GM19397 (cell line): ENCODE data around the gene BAX.

Experiments used
- ATAC-seq: cut with Tn5 transposase; IDR thresholded peaks from one replicate; pipeline ENCODE4 v1.9.1; 2021; ENCODE audit warnings: mild to moderate bottlenecking, moderate library complexity; ENCODE audit not compliant: unreplicated experiment

Gene BAX

DNA sequence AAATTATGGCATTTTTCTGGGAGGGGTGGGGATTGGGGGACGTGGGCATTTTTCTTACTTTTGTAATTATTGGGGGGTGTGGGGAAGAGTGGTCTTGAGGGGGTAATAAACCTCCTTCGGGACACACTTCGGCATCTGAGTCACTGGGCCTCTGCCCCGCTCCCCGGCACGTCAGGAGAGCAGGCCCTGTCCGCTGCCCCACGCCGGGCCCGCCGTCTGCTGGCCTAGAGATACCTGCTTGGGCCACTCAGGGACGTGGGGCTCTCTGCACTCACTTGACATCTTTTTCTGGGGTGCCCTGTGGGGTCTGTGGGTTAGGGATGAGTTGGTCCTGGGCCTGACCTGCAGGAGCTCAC is 7.0 kb downstream of the BAX start:
- no peak for ATAC-seq

DNA sequence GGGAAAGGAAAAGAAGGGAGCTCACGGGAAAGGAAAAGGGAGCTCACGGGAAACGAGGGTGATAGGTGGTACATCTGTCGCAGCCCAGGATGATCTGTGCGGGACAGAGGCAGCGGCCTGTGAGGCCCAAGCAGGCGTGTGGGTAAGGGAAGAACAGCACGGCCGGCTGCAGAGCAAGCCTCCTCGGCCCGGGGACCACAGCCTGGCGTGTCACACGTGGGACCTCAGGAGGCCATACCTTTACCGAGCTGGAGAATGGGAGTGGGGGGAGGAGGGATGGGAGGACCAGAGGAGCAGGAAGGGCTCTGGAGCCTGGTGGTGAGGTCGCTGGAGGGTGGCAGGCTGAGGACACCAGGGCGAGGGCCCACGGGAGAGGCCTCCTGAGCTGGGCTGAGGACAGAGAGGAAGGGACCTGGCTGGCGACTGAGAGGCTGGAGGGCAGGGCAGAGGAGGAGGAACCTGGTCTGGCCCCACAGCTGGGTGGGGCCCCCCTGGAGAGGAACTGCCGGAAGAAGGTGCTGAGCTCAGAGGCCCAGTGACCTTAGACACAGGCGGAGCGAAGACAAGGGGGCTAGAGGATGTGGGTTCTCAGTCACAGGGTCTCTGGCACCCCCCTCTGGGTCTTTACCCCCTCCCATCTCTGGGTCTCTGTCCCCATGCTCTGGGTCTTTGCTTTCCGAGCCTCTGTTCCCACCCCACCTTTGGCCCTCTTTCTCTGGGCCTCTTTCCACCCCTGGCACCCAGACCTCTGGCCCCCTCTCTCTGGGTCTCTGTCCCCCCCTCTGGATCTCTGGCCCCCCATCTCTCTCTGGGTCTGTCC is 7.6 kb downstream of the BAX start:
- no peak for ATAC-seq

DNA sequence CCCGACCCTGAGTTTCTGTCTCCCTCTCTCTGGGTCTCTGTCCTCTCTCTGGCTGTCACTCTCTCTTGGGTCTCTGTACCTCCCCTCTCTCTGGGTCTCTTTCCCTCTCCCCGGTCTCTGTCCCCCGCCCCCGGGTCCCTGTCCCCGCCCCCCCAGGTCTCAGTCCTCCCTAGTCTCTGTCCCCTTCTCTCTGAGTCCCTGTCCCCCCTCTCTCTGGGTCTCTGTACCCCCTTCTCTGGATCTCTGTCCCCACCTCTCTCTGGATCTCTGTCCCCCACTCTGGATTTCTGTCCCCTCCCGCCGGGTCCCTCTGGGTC is 8.1 kb downstream of the BAX start:
- no peak for ATAC-seq

DNA sequence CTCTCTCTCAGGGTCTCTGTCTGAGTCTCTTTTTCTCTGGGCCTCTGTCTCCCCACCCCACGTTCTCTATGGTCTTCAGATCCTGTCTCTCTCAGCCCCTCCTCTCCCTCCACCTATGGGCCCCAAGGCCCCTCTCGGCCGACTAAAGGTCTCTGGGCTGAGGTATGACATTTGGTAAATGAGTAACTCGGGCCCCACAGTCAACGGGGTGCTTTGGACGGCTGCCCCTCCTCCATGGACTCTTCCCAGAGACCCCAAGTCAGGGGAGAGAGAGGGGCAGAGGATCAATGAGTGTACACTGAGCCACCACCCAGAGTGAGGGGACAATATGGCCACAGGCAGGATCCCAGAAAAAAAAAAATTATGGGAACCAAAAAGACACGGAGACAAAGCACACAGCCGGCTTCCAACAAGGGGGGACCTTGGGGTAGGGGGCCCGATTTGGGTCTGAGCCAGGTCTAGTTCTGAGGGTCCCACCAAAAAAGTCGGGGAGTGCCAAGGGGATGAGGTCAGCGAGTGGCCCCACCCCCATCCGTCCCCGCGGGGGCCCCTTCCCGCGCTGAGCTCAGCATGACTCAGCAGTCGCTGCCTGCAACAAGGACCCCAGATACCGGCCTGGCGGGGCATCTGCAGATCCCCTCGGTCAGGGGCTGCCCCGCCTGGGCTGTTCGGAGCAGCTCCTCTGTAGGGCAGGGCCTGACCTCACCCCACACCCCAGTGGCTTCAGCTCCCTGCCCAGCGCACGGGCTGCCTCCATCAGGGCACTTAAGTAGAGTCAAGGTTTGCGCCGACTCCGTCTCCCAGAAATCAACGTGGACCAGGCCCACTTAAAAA is 8.9 kb downstream of the BAX start:
- ATAC-seq, result no peak

DNA sequence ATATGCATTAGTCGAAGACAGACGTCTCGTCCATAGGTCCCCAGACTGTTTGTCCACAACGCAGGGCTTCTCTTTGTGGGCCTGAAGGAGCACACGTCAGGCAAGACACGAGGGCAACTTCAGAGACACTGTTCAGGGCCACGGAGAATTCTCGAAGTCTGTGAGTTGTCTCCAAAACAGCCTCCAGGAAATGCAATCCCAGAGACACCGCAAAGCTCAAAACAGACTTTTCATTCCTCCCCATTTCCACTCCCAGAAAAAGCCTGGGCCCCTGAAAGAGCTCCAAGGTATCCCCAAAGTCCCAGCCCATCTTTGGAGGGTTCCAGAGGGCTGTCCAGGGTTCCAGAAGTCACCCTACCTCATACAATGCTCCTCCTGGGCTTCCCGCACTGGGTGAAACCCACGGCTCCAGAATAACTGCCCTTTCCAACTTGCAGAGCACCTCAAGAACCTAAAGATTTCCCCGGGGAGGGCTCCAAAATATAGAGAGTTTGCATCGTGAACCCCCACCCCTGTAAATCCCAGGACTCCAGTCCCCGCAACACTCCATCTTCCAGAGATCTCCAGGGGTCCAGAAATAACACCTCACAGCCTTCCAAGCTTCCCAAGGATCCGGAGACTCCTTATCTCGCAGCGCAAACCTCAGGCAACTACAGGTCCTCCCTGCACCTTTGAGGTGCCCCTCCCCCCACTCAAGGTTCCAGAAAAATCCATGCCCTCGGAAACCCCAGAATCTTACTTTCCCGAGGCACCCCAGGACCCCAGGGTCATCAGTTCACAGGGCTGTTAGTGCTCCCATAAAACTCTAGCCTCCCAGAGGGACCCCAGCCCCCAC is 9.7 kb downstream of the BAX start:
- ATAC-seq, result no peak

DNA sequence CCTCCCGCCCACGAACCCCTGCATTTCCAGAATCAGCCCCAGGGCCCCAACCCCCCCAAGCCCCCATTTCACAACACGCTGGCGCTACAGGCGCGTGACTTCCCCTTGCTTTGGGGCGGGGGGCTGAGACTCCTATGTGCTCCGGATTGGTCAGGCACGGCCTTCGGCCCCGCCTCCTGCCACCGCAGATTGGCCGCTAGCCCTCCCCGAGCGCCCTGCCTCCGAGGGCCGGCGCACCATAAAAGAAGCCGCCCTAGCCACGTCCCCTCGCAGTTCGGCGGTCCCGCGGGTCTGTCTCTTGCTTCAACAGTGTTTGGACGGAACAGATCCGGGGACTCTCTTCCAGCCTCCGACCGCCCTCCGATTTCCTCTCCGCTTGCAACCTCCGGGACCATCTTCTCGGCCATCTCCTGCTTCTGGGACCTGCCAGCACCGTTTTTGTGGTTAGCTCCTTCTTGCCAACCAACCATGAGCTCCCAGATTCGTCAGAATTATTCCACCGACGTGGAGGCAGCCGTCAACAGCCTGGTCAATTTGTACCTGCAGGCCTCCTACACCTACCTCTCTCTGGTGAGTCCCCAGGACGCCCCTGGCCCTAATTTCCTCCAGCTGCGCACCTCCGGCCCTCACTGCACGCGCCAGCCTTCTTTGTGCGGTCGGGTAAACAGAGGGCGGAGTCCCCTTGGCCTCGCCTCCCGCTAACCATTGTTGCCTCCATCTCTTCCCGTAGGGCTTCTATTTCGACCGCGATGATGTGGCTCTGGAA is 10.5 kb downstream of the BAX start, which contains the start of gene FTL:
Gene FTL (plus strand): TSS at position 270 of the 766 bp plus-strand sequence. CDS start 199 bp downstream, at position 469.
- ATAC-seq, result peak; percentile 61

DNA sequence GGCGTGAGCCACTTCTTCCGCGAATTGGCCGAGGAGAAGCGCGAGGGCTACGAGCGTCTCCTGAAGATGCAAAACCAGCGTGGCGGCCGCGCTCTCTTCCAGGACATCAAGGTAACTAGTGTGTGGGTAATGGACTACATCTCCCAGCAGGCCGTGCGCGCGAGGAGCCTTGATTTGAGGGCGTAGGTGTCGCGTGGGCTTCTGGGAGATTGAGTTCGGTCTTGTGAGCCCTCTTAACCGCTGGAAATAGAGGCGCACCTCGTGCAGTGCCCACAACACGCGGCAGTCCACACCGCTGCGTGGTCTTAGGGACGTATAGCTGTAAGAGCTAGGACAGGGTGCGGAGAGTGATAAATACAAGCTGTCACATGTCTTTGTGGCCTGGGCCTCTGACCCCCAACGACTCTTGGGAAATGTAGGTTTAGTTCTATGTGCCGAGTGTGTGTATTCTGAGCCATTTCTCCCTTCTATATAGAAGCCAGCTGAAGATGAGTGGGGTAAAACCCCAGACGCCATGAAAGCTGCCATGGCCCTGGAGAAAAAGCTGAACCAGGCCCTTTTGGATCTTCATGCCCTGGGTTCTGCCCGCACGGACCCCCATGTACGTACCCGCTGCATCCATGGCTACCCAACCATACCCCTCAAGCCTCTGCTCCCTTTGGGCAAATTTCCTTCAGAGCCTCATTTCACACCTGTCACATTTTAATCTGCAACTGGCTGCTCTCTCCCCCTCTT is 11.3 kb downstream of the BAX start:
- ATAC-seq, result peak; percentile 27

DNA sequence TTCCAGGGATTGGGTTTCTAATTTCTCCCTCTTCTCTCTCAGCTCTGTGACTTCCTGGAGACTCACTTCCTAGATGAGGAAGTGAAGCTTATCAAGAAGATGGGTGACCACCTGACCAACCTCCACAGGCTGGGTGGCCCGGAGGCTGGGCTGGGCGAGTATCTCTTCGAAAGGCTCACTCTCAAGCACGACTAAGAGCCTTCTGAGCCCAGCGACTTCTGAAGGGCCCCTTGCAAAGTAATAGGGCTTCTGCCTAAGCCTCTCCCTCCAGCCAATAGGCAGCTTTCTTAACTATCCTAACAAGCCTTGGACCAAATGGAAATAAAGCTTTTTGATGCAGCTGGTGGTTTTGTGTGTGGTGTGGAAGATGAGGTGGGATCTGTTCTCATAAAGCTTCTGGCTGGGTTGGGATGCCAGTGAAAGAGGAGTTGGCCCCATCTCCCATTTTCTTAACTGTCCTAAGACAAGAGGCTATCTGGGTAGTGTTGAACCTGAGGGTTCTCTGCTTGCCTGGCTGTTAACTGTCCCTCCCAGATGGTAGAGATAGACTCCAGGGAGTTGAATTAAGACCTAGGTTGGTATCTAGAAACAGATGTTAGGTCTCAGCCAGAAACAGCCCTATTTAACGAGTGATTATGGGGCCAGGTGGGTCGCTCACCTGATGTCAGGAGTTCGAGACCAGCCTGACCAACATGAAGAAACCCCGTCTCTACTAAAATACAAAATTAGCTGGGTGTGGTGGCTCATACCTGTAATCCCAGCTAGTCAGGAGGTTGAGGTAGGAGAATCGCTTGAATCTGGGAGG is 12.1 kb downstream of the BAX start:
- no peak for ATAC-seq

DNA sequence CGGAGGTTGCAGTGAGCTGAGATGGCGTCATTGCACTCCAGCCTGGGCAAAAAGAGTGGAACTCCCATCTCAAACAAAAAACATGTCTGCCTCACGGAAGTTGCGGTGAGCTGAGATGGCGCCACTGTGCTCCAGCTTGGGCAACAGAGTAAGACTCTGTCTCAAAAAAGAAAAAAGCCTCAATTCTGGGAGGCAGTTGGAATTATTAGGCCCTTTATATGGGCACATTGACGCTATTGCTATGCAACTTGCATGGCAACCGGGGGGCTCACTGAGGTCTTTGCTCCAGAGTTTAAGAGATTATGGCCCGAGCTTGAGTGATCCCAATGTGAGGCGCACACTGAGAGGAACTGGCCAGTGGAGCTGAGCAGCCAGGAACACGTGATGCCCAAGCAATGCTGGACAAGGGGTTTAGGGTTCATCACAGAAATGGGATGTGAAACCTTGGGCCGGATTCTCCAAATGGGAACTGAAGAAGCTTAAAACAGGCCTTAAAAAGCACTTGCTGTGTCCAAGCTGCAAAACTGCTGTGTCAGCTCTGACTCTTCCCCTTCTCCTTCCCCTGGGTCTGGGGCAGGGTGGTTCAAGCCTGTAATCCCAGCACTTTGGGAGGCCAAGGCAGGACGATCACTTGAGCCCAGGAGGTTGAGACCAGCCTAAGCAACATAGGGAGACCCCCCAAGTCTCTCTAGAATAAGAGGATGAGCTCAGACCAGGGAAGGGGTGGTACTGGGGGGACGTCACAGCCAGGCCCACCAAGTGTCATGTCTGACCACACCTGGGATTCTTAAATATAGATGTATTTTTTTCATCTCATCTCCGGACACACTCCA is 12.9 kb downstream of the BAX start:
- no peak for ATAC-seq

DNA sequence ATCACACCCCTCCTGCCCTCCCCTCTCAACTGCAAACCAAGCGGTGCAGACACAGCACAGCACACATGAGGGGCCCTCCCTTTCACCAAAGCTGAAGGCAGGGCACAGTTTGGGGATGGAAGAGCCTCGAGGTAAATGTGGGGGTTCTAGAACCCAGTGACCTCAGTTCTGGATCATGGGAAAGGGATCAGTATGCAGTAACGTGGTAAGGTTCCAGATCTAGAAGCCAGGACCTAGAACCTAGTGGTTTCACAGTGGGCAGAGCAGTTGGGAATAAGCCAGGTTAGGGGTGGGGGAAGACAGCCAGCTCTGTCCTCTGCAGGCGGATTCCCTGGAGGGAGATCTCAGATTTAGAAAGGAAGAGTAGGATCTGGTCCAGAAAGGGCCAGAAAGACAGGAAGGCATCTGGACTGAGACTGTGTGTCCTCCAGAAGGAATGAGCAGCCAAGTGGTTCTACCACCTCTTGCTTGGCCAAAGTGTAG is 13.5 kb downstream of the BAX start:
- no peak for ATAC-seq

DNA sequence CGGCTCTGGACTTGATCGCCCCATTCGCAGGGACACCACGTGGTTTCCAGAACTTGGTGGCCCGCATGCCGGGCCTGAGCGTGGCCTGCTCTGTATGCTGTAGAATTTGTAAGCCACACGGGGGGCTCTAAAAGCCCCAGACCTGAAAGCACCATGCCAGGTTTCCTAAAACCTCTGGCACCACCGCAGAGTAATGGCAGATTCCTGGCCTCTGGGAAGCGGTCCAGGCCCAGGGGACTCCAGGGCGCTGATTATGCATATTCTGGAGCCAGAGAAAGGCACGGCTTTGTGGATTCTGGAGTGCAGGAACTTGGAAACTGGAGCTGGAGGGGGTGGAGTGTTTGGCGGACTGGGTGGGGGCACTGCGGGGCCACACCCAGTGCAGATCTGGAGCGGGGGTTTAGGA is 14.1 kb downstream of the BAX start:
- ATAC-seq, result no peak

DNA sequence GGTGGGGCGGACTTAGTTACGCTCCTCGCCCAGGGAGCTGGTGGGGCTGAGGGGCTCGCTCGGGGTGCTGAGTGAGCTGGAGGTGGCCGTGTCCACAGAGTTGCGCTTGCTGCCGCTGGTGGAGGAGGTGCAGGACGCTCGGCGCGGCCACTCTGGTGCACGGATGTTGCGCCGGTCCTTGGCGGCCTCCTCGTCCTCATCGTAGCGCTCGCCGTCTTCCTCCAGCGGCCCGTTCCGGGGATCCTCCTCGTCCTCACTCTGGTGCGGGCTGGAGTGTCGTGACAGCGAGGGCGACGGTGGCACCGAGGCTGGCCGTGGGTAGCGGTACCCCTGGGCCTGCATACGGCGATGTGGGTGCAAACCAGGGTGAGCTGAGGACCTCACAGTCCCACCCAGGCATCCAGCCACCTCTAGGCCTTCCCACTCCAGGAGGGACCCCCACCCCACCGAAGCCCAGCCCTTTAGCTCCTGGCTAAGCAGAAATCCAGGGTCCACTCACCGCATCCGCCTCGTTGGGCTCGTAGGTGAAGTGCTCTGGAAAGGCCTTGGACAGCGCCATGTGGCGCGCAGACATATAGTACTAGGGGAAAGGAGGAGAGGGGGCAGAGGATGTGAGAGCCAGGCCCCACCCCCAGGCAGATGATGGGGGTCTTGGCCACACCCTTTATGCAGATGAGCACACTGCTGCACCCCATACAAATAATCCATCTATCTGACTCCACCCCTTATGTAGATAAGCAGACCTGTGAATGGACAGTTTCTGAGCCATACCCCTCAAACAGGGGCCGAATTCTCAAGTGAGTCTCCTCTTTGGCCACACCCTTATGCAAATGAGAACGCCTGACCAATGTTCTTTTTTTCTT is 14.8 kb downstream of the BAX start:
- no peak for ATAC-seq

DNA sequence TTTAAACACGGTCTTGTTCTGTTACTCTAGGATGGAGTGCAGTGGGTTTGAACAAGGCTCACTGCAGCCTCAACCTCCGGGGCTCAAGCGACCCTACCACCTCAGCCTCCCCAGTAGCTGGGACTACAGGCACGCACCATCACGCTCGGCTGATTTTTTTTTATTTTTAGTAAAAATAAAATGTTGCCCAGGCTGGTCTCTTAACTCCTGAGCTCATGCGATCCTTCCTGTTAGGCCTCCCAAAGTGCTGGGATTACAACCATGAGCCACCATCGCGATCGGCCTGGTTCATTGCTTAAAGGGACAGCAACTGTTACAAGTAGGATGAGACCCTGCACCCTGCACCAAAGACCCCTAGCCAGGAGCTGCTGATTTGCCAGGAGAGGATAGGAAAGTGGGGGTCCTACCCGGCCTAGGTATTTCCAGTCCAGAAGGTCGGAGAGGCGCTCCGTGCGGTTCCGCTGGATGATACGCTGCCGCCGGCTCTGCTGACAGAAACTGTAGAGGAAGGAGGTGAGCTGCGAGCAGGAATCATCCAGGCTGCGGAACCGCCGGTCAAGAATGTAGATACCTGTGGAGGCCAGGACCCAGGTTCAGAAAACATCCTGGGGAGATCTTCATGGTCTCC is 15.6 kb downstream of the BAX start:
- ATAC-seq, result no peak

DNA sequence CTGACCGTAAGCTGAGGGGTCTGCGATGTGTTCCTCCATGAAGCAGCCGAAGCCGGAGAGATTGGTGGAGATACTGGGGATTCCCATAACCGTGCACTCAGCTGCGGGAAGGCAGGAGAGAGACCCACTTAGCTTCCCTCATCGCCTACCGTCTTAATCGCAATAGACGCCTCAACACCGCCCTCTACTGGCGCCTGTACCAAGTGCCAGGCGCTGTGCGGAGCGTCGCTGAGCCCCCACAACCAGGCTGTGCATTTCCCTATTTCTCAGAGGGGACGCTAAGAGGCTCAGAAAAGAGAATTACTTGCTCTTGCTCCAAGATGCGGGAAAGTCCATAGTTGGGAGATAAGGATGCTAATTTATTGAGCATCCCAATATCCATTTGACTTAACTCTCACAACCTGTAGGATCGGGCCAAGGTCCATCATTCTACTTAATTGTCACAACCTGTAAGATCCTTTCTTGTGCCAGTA is 16.3 kb downstream of the BAX start:
- ATAC-seq, result no peak

DNA sequence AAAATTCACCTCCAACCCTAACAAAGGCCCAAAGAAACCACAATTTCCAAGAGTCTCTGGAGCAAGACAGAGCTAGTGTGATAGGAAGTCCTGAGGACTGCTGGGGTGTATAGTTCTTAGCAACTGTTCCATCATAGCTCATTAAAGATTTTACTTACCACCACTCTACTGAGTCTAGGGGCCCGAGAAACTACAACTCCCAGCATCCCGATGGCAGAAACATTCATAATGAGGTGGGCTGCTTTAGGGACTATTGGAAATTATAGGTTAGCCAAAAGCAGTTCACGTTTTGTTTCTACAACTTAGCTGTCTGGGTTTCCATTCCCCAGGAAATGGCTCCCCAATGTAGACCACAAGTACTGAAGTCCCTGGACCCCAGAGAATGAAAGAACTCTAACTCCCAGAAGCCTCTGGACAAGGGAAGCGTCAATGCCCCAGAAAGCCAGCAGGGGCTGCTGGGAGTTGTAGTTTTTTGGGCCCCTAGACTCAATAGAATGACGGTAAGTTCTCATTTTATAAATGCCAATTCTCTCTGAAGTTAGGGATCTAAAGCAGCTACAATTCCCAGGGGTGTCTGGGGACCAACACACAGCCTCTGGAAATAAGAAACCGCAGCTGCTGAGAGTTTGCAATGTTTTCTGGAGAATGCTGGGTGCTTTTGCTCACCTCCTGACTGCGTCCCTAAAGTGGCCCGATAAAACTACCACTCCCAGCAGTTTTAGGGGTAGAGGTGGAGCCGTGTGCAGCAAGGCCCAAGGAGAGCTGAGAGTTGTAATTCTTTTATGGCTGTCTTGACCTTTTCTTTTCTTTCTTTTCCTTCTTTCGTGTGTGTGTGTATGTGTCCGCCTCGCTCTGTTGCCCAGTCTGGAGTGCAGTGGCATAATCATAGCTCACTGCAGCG is 21.5 kb downstream of the BAX start:
- no peak for ATAC-seq

DNA sequence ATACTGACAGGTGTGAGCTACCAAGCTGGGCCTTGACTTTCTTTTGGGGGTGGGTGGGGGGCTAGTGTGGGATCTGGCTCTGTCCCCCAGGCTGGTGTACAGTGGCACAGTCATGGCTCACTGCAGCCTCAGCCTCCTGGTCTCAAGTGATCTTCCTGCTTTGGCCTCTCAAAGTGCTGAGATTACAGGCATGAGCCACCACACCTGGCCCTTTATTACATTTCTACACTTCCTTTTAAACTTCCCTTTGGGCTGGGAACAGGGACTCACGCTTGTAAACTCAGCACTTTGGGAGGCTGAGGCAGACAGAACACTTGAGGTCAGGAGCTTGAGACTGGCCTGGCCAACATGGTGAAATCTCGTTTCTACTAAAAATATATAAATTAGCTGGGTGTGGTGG is 22.4 kb downstream of the BAX start:
- ATAC-seq, result no peak
